Omental fat pad (tissue), 4 donors: ENCODE data around the gene PRPSAP1. TPM values are rescaled to one million over a fixed set of nuclear protein-coding genes. Genes with fewer than 3 reads are reported as not detected.
"Not testable (repeated sequence)": the region's sequence is repeated elsewhere in the genome, so short reads cannot be mapped to it uniquely, and the experiment has no call there.

Source experiments
- ATAC-seq: fragments of 150-250 bp; one replicate; pipeline ENCODE4 v1.9.1; 2016; ENCODE audit warnings: mild to moderate bottlenecking, moderate library complexity; ENCODE audit not compliant: low FRiP score
- DNase-seq: peaks from one replicate; pipeline ENCODE4 v3.0.0-alpha.2; 2019; ENCODE audit warnings: low spot score
- total RNA-seq, 4 donors: library from RNA; depleted of rRNA; stranded (reverse); fragments of >200 nt; gene quantifications; one replicate each; pipeline ENCODE4 v1.1.0, GENCODE V29; 2016
- TF ChIP-seq, protein P1 (sequence below), 3 donors: fragments of 450-650 bp; IDR thresholded peaks; one replicate each; pipeline ENCODE4 v1.5.1; 2016 to 2017; ENCODE audit warnings: antibody characterized with exemption in 3 of 3, mild to moderate bottlenecking in 3 of 3, moderate library complexity in 2 of 3

The PRPSAP1 gene
- total RNA-seq, 4 donors from 2014 or later: 31.3 to 80.4 (median 53.7) TPM

DNA sequence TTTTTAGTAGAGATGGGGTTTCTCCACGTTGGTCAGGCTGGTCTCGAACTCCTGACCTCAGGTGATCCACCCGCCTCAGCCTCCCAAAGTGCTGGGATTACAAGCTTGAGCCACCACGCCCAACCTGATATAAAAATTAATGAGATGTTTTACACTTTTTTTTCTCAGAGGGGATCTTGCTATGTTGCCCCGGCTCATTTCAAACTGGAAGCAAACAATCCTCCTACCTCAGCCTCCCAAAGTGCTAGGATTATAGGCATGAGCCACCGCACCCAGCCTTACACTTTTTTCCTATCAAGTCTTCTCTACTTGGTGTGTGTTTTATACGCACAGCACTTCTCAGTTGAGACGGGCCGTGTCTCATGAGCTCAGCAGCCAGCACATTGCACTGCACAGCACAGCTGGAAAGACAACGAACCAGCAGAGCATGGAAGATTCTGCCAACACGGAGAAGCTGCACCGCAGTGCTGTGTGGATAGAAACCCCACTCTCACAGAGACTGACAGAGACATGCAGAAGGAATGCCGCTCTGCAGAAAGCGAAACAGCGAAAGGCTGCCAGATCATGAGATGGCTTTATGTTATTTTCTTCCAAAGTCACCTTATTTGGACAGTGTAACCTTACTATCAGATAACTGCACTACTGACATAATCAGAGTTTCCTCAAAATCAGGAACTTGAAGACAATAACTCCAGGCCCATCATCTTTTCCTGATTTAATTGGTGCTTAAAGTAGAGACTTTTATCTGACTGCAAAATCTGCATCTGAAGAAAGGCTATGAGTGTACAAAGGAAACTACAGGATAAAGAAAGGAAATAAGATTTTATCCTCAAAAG lies 39.1 kb downstream of the PRPSAP1 start:
- TF ChIP-seq, protein P1, sequence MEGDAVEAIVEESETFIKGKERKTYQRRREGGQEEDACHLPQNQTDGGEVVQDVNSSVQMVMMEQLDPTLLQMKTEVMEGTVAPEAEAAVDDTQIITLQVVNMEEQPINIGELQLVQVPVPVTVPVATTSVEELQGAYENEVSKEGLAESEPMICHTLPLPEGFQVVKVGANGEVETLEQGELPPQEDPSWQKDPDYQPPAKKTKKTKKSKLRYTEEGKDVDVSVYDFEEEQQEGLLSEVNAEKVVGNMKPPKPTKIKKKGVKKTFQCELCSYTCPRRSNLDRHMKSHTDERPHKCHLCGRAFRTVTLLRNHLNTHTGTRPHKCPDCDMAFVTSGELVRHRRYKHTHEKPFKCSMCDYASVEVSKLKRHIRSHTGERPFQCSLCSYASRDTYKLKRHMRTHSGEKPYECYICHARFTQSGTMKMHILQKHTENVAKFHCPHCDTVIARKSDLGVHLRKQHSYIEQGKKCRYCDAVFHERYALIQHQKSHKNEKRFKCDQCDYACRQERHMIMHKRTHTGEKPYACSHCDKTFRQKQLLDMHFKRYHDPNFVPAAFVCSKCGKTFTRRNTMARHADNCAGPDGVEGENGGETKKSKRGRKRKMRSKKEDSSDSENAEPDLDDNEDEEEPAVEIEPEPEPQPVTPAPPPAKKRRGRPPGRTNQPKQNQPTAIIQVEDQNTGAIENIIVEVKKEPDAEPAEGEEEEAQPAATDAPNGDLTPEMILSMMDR (IDR thresholded peaks at IDR 0.05): no peak
- ATAC-seq: no peak
- no peak for DNase-seq

DNA sequence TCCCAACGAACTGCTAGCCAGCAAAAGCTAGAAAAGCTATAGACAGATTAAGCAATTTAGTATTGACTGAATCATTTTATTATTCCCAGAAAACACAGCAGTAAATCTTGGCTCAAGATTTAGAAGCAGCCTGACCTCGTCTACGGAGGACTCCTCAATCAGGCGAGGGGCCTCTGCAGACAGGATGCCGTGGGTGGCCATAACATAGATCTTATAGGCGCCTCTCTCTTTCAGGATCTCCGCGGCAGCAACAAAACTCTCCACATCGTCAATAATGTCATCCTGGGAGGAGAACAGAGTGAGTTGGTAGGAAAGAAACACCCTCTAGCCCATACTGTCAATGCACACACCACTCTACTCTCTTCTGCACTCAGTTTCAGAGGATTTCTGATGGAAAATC lies 41.0 kb downstream of the PRPSAP1 start:
- no peak for DNase-seq
- TF ChIP-seq, protein P1 (IDR thresholded peaks at IDR 0.05): no peak
- no peak for ATAC-seq

DNA sequence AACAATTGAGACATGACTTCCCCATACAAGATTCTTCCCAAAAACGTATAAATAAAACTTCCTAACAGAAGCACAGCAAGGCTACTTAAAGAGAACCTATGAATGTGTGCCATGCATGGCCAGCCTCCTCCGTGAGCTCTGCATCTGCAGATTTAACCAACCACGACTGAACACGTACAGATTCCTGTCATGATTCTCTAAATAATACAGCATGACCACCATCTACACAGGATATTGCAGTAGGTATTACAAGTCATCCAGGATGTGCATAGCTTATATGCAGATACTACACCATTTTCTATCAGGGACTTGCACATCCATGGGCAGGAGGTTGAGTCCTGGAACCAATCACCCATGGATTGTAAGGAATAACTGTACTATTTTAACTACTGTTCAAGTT lies 44.3 kb downstream of the PRPSAP1 start:
- ATAC-seq (no peak), DNase-seq (no peak)
- TF ChIP-seq, protein P1 (IDR thresholded peaks at IDR 0.05): no peak

DNA sequence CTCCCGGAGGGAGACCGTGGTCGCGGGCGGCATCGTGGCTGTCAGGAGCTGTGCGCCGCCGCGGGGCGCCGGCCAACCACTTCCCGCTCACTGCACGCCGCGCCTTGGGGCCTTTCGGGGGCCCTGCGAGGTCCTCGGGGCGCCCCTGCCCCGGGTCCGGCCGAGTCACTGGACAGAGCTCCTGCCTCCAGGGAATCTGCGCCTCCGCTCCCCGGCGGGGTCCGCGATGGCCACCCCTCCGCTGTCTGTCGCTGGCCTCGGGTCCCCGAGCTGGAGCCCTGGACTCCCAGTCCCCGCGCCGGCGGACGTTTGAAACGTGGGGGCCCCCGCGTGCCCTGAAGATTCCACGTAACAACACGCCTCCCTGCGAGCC lies 45.8 kb downstream of the PRPSAP1 start, which contains the start of gene QRICH2:
Gene QRICH2 (minus strand): TSS at position 311 of the 373 bp plus-strand sequence. CDS start 278 bp downstream, at position 33.
- ATAC-seq (no peak), DNase-seq (no peak)
- TF ChIP-seq, protein P1 (IDR thresholded peaks at IDR 0.05): no peak

DNA sequence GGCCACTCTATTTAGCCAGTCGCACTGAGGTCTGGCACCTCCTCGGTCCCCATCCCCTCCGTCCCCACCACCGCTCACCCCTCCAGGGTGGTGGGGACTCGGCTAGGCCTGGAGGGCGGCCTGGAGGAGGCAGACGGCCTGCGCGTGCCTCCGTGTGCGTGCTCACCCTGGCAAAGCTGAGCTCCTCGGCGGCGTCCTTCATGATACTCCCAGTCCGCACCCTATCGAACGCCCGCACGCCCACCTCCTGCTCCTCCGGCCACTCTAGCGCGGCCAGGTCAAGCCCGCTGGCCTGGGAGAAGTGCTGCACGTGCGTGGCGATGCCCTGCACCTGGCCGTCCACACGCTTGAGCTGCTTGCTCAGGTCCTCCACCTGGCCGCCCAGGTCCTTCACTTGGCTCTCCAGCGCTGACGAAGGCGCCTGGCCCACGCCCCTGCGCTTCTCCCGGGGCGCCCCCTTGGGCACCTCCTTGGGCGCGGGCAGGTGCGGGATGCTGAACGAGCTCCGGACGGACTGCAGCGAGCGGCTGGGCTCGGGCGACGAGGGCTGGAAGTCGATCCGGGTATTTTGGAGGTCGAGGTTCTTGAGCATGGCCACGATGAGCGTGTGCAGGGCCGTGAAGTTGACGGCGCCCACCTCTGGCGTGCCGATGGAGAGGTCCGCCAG lies 46.3 kb downstream of the PRPSAP1 start:
- no peak for DNase-seq
- TF ChIP-seq, protein P1 (IDR thresholded peaks at IDR 0.05): no peak
- ATAC-seq: peak; percentile 18

DNA sequence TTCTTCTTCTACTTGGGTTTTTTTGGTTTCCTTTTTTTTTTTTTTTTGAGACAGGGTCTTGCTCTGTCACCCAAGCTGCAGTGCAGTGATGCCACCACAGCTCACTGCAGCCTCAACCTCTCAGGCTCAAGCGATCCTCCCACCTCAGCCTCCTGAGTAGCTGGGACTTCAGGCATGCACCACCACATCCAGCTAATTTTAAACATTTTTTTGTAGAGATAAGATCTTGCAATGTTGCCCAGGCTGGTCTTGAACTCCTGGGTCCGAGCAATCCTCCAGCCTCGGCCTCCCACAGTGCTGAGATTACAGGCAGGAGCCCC lies 48.6 kb downstream of the PRPSAP1 start:
- not testable (repeated sequence) for DNase-seq, ATAC-seq

DNA sequence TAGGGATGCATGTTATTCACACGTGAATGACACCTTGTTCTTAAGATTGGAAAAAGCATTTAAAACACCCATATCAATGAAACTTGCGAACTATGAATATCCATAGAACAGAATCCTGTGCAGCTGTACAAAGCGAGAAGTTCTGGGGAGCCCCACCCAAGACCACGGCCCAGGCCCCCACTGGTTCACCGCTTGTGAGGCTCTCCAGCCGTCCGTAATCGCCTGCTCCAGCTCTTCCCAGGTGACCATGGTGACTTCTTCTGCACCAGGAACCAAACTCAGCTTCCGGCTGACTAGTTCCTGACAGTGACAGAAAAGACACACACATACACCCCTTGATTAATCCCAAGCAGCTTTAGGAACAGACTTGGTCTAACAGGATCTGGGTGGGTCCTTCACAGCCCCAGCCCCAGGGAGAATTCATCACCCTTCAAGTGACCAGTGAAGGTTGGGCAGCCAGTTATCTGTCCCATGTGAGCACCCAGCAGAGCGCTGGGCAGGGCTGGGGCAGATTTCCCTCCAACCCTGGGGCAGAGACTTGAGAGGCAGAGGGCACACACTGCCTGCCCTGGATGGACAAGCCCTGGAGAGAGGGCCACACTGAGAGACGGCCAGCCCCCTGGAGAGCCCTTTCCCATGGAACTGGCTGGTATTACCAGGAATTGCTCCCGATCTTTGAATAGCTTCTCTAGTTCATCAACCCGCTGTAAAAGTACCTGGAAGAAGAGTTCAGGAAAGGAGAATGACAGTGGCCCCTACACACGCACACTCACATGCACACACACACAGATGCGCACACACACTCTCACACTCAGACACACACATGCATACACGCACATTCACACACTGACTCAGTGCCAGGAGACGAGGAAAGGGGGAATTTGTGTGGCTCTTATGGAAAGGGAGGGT lies 49.2 kb downstream of the PRPSAP1 start:
- ATAC-seq (peak; percentile 39), DNase-seq (no peak)
- TF ChIP-seq, protein P1 (IDR thresholded peaks at IDR 0.05): no peak
